ENCODE measurements around the gene PARG. TPM values are rescaled to one million over a fixed set of nuclear protein-coding genes. Genes with fewer than 3 reads are reported as not detected.
"Not testable (repeated sequence)": the region's sequence is repeated elsewhere in the genome, so short reads cannot be mapped to it uniquely, and the experiment has no call there.

The PARG gene
- total and polyA plus RNA-seq, 9 of the 15 experiments (the other 6 are each of a cell fraction or from before 2014, with no cell fraction given) = 8.5 to 49.9 (median 28.8) TPM

GRCh38 chr10:49941447-49942338, at the start of gene PARG, which contains the start of gene TIMM23B (continued):
- peak; percentile 71; the same call in 1 of the 2 replicates for TF ChIP-seq TFAP4 (CRISPR knock-in tag; IDR thresholded peaks at IDR 0.05; ENCODE audit: borderline replicate concordance)
- peak; percentile 22 to 33; a peak in 3 of 4 replicates for TF ChIP-seq NRF1 (conservative IDR thresholded peaks at IDR 0.05 in 1 of 2, IDR thresholded peaks at IDR 0.05 in 1 of 2)
- peak; percentile 77 for TF ChIP-seq ZNF511 (CRISPR knock-in tag; IDR thresholded peaks at IDR 0.05)
- TF ChIP-seq SOX6 (IDR thresholded peaks at IDR 0.05) = 0 out of 2 replicates have a peak, but pooled peaks have one; percentile 28
- peak; percentile 65 for TF ChIP-seq KDM5B (IDR thresholded peaks at IDR 0.05; ENCODE audit: insufficient replicate concordance, low read depth, low read length)
- TF ChIP-seq NR2C2, ATF1 (CRISPR knock-in tag; IDR thresholded peaks at IDR 0.05): not testable (repeated sequence)
- peak; percentile 82 for TF ChIP-seq NR2C2 (tag; IDR thresholded peaks at IDR 0.05)
- 0 out of 2 replicates have a peak, but pooled peaks have one; percentile 36 for TF ChIP-seq KLF10 (CRISPR knock-in tag; IDR thresholded peaks at IDR 0.05)
- TF ChIP-seq ATF1 (tag; IDR thresholded peaks at IDR 0.05) = peak; percentile 61
- peak; percentile 27; the same call in 1 of the 2 replicates for TF ChIP-seq GATAD2B (IDR thresholded peaks at IDR 0.05; ENCODE audit: borderline replicate concordance)
- peak; percentile 95 for TF ChIP-seq GABPA (tag; conservative IDR thresholded peaks at IDR 0.05; ENCODE audit: low read depth)
- TF ChIP-seq NKRF (IDR thresholded peaks at IDR 0.05; ENCODE audit: borderline replicate concordance) = peak; percentile 95; the same call in 1 of the 2 replicates
- peak; percentile 89 for TF ChIP-seq RBFOX2 (IDR thresholded peaks at IDR 0.05; ENCODE audit: low read depth, low read length)

Data from K562 (cell line).